HFFc6 (cell line): Measurements from ENCODE around the gene SLC48A1. TPM values are rescaled to one million over a fixed set of nuclear protein-coding genes. Genes with fewer than 3 reads are reported as not detected.

Source experiments
- DNase-seq: peaks from one replicate; pipeline ENCODE4 v3.0.0-alpha.2; 2018
- H3K27ac Mint-ChIP-seq: 2 replicates; pipeline ENCODE4 v1.8.0; 2020; ENCODE audit warnings: mild to moderate bottlenecking, mixed read lengths
- H3K27me3 Mint-ChIP-seq: 2 replicates; pipeline ENCODE4 v1.8.0; 2021; ENCODE audit warnings: mild to moderate bottlenecking, moderate library complexity, mixed read lengths; ENCODE audit not compliant: insufficient read depth
- H3K36me3 Mint-ChIP-seq: 2 replicates; pipeline ENCODE4 v1.8.0; 2021; ENCODE audit warnings: low read depth, mixed read lengths
- H3K4me1 Mint-ChIP-seq: 2 replicates; pipeline ENCODE4 v1.8.0; 2020; ENCODE audit warnings: low read depth, mixed read lengths
- H3K4me3 Mint-ChIP-seq: 2 replicates; pipeline ENCODE4 v1.8.0; 2020; ENCODE audit warnings: mild to moderate bottlenecking, moderate library complexity, mixed read lengths
- H3K9me3 Mint-ChIP-seq: 2 replicates; pipeline ENCODE4 v1.8.0; 2020; ENCODE audit warnings: mild to moderate bottlenecking, mixed read lengths
- total RNA-seq, 6 experiments: library from RNA; stranded (reverse); fragmentation: NEBNext Ultra II Directional; extraction: Animal tissue kit (Norgen Biotek cat#: 25700); gene quantifications; 2 replicates in 1 of 6; 3 replicates in 5 of 6; pipeline ENCODE4 v1.2.3, GENCODE V29; 2021
- TF ChIP-seq, protein P1 (sequence below): fragments of 200-600 bp; sonication (generic); IDR thresholded peaks from 2 replicates; pipeline ENCODE4 v1.5.0; 2021; ENCODE audit warnings: antibody characterized with exemption, mild to moderate bottlenecking

Gene SLC48A1
- total RNA-seq, 6 experiments from 2014 or later: 18.8 to 24.5 (median 21.0) TPM

DNA sequence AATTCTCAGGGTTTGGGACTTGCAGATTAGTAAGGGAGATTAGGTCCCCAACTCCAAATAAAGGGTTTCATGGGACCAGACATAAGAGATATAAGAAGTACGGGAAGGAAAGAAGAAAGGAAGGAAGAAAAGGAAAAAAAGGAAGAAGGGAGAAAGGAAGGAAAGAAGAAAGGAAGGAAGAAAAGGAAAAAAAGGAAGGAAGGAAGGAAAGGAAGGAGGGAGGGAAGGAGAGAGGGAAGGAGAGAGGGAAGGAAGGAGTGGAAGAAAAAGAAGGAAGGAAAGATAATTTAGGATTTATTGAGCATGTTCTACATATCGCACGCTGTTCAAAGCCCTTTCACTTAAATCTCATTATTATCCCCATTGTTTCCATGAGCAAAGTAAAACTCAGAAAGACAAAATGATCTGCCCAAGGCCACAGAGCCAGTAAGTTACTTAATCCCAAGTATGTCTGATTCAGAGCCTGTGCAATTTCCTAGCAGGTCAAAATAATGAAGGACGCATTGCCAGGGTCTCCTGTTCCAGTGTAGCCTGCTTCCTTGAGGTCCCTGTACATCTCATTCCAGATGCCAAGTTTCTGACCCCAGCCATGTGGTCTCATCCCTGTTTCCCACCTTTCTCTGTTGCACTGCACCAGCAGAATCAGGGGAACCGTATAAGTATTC is 50.5 kb downstream of the SLC48A1 start:
- no peaks in the 10 kb centered on the region; the same call in 1 of the 2 replicates for H3K27me3 Mint-ChIP-seq
- peaks cover 72% of the 10 kb centered on the region for H3K4me1 Mint-ChIP-seq
- no peak for DNase-seq
- H3K9me3 Mint-ChIP-seq: no peaks in the 10 kb centered on the region
- H3K27ac Mint-ChIP-seq: no peak overlapping the region
- H3K36me3 Mint-ChIP-seq: peaks cover 3% of the 10 kb centered on the region
- TF ChIP-seq, protein P1, sequence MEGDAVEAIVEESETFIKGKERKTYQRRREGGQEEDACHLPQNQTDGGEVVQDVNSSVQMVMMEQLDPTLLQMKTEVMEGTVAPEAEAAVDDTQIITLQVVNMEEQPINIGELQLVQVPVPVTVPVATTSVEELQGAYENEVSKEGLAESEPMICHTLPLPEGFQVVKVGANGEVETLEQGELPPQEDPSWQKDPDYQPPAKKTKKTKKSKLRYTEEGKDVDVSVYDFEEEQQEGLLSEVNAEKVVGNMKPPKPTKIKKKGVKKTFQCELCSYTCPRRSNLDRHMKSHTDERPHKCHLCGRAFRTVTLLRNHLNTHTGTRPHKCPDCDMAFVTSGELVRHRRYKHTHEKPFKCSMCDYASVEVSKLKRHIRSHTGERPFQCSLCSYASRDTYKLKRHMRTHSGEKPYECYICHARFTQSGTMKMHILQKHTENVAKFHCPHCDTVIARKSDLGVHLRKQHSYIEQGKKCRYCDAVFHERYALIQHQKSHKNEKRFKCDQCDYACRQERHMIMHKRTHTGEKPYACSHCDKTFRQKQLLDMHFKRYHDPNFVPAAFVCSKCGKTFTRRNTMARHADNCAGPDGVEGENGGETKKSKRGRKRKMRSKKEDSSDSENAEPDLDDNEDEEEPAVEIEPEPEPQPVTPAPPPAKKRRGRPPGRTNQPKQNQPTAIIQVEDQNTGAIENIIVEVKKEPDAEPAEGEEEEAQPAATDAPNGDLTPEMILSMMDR: no peak
- H3K4me3 Mint-ChIP-seq: no peak overlapping the region

DNA sequence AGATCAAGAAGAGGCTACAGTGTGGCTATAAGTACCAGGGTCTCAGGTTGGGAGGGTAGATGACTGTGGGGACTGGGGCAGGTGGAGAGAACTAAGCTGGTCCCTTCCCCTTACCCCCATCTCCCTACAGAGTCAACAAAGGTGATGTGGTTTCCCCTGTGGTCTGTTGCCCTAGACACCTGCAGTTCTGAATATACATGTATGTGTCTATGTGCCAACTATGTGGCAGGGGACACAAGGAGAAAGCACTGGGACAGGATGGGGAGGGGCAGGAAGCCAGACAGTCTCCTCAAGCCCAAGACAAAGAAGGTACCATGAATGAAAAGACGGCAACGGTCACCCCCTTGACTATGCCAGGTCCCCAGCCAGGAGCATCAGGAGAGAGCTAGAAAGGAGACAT is 51.2 kb downstream of the SLC48A1 start:
- TF ChIP-seq, protein P1: no peak
- H3K27me3 Mint-ChIP-seq: no peaks in the 10 kb centered on the region; the same call in 1 of the 2 replicates
- H3K27ac Mint-ChIP-seq: no peak overlapping the region
- H3K36me3 Mint-ChIP-seq: no peaks in the 10 kb centered on the region
- H3K4me1 Mint-ChIP-seq: peaks cover 78% of the 10 kb centered on the region
- no peak for DNase-seq
- H3K9me3 Mint-ChIP-seq: no peaks in the 10 kb centered on the region
- H3K4me3 Mint-ChIP-seq: no peak overlapping the region

DNA sequence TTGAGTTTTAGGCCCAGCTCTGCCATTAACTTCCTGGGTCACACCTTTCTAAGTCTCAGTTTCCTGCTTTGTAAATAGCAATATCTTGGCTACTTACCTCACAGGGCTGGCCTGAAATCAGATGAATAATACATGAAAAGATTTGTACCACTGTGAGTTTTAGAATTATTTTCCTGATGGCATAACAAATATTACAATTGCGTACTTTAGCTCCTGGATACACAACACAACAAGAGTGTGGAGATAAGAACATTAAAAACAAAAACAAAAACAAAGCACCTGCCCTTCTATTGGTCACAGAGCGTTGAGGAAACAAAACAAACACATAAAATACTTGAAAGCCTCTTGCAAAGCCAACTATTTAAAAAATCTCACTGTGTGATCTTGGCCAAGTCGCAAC is 51.6 kb downstream of the SLC48A1 start:
- Mint-ChIP-seq H3K4me3 (no peak overlapping the region), H3K4me1 (peaks cover 83% of the 10 kb centered on the region), H3K9me3 (no peaks in the 10 kb centered on the region), H3K27me3 (no peaks in the 10 kb centered on the region; the same call in 1 of the 2 replicates), H3K27ac (peak overlapping the region; percentile 34; the same call in 1 of the 2 replicates), H3K36me3 (no peaks in the 10 kb centered on the region)
- TF ChIP-seq, protein P1: no peak
- no peak for DNase-seq

DNA sequence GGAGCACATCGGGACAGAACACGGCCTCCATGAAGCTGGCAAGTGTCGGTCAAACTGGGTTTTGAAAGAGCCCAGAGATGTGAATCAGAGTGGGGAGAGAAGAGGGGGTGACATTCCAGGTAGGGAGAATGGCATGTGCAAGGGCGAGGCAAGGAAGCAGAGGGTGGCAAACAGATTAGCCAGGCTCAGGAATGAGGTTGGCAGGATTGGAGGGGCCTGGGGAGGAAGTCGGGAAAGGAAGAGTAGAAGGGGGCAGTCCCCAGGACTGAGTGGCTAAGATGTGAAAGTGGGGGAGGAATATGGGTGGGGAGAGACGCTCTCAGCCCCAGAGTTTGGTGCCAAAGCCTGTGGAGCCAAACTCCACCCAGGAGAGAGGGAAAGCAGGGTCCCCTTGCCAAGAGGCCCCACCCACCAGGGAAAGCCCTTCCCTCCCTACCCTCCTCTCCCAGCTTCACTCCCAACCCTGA is 52.2 kb downstream of the SLC48A1 start:
- H3K36me3 Mint-ChIP-seq: no peaks in the 10 kb centered on the region
- H3K27ac Mint-ChIP-seq: peak overlapping the region; percentile 34; the same call in 1 of the 2 replicates
- TF ChIP-seq, protein P1: no peak
- no peaks in the 10 kb centered on the region; the same call in 1 of the 2 replicates for H3K27me3 Mint-ChIP-seq
- DNase-seq: no peak
- H3K4me3 Mint-ChIP-seq: no peak overlapping the region
- H3K4me1 Mint-ChIP-seq: peaks cover 83% of the 10 kb centered on the region
- no peaks in the 10 kb centered on the region for H3K9me3 Mint-ChIP-seq

DNA sequence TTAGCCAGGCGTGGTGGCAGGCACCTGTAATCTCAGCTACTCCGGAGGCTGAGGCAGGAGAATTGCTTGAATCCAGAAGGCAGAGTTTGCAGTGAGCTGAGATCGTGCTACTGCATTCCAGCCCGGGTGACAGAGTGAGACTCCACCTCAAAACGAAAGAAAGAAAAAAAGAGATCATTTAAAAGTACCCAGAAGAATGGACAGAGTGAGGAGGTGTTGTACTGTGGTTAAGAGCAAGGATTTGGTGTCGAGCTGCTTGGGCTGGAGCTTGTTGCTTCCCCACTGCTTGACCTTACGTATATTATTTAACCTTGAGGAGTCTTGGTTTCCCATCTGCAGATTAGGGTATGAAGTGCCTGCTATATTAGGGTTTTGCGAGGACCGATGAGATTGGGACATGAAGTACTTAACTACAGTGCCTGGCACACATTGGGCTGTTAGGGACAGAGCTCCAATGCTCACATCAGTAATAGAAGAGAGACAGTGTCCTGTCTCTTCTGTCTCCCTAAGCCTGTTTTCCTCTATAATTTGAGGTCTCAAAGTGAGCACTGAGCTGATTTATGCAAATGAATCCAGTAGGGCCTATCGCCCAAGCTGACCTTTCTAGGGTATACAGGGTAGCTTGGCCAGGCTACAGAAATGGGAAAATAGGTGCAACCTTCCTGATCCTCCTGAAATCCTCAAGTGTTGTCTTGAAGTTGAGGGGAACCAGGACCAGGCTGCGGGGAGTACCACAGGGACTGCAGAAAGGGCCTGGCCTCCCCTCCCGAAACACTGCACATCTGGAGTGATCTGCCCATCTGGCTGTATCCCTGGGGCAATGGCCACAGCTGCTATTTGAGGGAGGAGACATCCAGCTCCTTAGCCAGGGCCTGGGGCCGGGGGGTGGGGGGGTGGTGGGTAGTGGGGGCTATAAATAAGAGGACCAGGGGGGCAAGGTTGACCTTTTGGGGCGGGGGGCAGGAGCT is 55.3 kb downstream of the SLC48A1 start:
- no peaks in the 10 kb centered on the region; the same call in 1 of the 2 replicates for H3K27me3 Mint-ChIP-seq
- H3K36me3 Mint-ChIP-seq: no peaks in the 10 kb centered on the region
- peak overlapping the region; percentile 68 for H3K4me3 Mint-ChIP-seq
- H3K4me1 Mint-ChIP-seq: peaks cover 61% of the 10 kb centered on the region
- DNase-seq: no peak
- H3K9me3 Mint-ChIP-seq: no peaks in the 10 kb centered on the region
- H3K27ac Mint-ChIP-seq: peak overlapping the region; percentile 86
- TF ChIP-seq, protein P1: no peak
